Measurements from ENCODE around the gene HCFC1.

Gene HCFC1

GRCh38 chrX:153897899-153898298, 73.7 kb downstream of the HCFC1 start:
- no peaks in the 10 kb centered on the region for H3K36me3 ChIP-seq (replicated peaks; ENCODE audit: insufficient read depth, low read length)
- H4K20me1 ChIP-seq (ENCODE audit: insufficient read depth, low read length): no peaks in the 10 kb centered on the region
- H3K9ac ChIP-seq (ENCODE audit: low read length): no peak overlapping the region
- H3K4me3 ChIP-seq (ENCODE audit: low read length): no peak overlapping the region
- no peak overlapping the region for H3K4me2 ChIP-seq (ENCODE audit: low read depth, low read length)
- H3K9me3 ChIP-seq (replicated peaks; ENCODE audit: insufficient read depth, low read length): no peaks in the 10 kb centered on the region
- no peaks in the 10 kb centered on the region for H3K9me2 ChIP-seq (replicated peaks; ENCODE audit: insufficient read depth, low read length)
- H3K4me1 ChIP-seq (ENCODE audit: low read length): 0 out of 2 replicates have a peak, but pooled peaks cover 9% of the 10 kb centered on the region
- H3K79me2 ChIP-seq (ENCODE audit: low read length): no peaks in the 10 kb centered on the region
- no peak overlapping the region for H2AFZ ChIP-seq (ENCODE audit: low read length)
- TF ChIP-seq EZH2phosphoT487 (IDR thresholded peaks at IDR 0.05; ENCODE audit: low read length) (no peak), CTCF (IDR thresholded peaks at IDR 0.05; ENCODE audit: low read length) (no peak), EZH2 (optimal IDR thresholded peaks at IDR 0.05; ENCODE audit: low read depth, low read length) (no peak)
- 0 out of 2 replicates have a peak, but pooled peaks cover 5% of the 10 kb centered on the region for H3K27me3 ChIP-seq (replicated peaks; ENCODE audit: insufficient read depth, low read length)
- peaks cover 3% of the 10 kb centered on the region; the same call in 1 of the 2 replicates for H3F3A ChIP-seq (ENCODE audit: insufficient read depth, low read length)
- no peak for DNase-seq
- H3K27ac ChIP-seq (ENCODE audit: low read length): no peak overlapping the region
